Muscle layer of duodenum (tissue), 2 donors: ENCODE results near the gene GNG7.
"Not testable (repeated sequence)": the region's sequence is repeated elsewhere in the genome, so short reads cannot be mapped to it uniquely, and the experiment has no call there.

Source experiments
- H3K27ac ChIP-seq: one replicate; pipeline ENCODE4 v1.7.0; 2013; ENCODE audit warnings: mild to moderate bottlenecking, low read length
- H3K27me3 ChIP-seq: one replicate; pipeline ENCODE4 v1.7.0; 2013; ENCODE audit warnings: low read depth, mild to moderate bottlenecking, control low read depth, low read length
- H3K36me3 ChIP-seq, 2 donors: one replicate each; pipeline ENCODE4 v1.7.0; 2013; ENCODE audit warnings: low read length in 2 of 2, control low read depth in 1 of 2, mild to moderate bottlenecking in 1 of 2; ENCODE audit not compliant: insufficient read depth in 2 of 2, control insufficient read depth in 1 of 2
- H3K4me1 ChIP-seq, 2 donors: one replicate each; pipeline ENCODE4 v1.7.0; 2013; ENCODE audit warnings: low read length in 2 of 2, mild to moderate bottlenecking in 2 of 2, control low read depth in 1 of 2, moderate library complexity in 1 of 2; ENCODE audit not compliant: insufficient read depth in 2 of 2, control insufficient read depth in 1 of 2
- H3K4me3 ChIP-seq, 2 donors: one replicate each; pipeline ENCODE4 v1.7.0; 2013; ENCODE audit warnings: low read length in 2 of 2, low read depth in 1 of 2, mild to moderate bottlenecking in 1 of 2
- H3K9me3 ChIP-seq, 2 donors: one replicate each; pipeline ENCODE4 v1.7.0; 2013; ENCODE audit warnings: low read length in 2 of 2, control low read depth in 1 of 2, mild to moderate bottlenecking in 1 of 2; ENCODE audit not compliant: control insufficient read depth in 1 of 2
- donor health status: healthy.

Gene GNG7

DNA sequence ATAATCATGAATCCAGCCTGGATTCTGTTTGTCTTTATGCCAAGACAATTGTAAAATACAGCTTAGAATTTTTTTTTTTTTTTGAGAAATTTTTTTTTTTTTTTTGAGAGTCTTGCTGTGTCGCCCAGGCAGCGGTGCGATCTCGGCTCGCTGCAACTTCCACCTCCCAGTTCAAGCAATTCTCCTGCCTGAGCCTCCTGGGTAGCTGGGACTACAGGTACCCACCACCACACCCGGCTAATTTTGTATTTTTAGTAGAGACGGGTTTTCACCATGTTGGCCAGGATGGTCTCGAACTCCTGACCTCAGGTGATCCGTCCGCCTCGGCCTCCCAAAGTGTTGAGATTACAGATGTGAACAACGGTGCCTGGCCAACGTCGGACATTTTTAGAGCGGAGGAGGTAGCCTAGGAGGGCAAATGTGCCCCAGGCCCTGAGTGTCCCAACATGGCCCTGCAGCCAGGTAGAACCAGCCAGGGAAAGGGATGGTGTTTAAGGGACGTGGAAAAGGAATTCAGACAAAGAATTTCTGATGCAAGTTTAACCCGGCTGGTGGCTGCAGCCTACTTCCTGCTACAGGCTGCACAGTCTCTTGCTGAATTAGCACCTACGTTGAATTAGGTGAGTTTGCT is 89.8 kb downstream of the GNG7 start:
- Histone ChIP-seq H3K36me3 (no peaks in the 10 kb centered on the region), H3K27me3 (no peaks in the 10 kb centered on the region), H3K27ac (no peak overlapping the region), H3K9me3 (no peaks in the 10 kb centered on the region), H3K4me3 (no peak overlapping the region), H3K4me1 (no peaks in the 10 kb centered on the region)

DNA sequence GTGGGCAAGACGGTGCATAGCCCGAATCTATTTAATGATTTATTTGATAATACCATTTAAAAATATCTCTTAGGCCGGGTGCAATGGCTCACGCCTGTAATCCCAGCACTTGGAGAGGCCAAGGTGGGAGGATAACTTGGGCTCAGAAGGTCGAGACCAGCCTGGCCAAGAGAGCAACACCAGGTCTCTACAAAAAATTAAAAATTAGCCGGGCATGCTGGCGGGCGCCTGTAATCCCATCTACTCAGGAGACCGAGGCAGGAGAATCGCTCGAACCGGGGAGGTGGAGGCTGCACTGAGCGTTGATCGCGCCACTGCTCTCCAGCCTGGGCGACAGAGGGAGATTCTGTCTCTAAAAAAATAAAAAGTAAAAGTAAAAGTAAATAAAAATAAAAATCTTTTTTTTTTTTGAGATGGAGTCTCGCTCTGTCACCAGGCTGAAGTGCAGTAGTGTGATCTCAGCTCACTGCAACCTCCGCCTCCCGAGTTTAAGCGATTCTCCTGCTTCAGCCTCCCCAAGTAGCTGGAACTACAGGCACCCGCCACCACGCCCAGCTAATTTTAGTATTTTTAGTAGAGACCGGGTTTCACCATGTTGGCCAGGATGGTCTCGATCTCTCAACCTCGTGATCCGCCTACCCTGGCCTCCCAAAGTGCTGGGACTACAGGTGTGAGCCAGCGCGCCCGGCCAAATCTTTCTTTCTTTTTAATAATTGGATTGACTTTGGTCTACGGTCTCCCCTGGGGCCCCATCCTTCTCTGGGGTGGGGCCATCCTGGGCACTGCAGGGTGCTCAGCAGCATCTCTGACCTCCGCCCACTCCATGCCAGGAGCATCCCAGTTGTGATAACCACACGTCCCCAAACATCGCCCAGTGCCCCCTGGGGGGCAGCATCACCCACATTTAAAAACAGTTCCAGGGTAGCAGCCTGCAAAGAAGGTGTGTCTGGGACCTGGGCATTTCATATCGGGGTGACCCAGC is 90.7 kb downstream of the GNG7 start:
- no peak overlapping the region for H3K4me3 ChIP-seq
- H3K4me1 ChIP-seq: no peaks in the 10 kb centered on the region
- H3K27me3 ChIP-seq: no peaks in the 10 kb centered on the region
- H3K36me3 ChIP-seq: no peaks in the 10 kb centered on the region
- H3K9me3 ChIP-seq: no peaks in the 10 kb centered on the region
- no peak overlapping the region for H3K27ac ChIP-seq

DNA sequence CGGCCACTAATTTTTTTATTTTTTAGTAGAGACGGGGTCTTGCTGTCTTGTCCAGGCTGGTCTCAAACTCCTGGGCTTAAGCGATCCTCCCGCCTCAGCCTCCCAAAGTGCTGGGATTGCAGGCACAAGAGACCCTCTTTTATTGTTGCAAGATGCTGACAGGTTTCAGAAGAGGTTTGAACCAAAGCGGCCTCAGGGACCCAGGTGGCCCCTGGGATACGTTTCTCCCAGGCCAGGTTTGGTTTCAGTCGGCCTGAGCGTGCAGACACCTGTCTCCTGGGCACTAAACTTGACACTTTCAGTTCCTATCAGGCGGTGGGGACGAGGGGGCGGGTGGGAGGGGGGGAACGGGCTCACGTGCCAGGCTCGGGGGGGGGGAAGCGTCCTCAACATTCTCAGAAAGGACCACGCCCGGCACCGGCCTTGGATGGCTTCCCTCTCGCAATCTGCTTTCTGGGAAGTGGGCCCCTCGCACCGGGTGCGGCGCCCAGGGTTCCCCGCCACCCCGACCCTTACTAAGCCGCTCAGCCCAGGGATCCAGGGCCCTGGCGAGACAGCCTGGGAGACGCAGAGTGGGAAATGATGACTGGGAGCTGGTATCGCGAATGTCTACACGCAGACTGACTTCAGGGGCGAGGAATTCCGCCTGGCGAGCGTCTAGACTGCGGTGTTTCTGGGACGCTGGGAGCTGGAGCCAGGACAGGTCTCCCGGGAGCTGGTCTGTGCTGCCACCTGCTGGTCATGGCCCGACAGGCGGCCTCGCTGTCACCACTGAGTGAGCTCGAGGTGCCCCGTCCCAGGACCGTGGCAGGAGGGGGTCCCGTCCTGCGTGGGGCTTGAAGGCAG is 91.6 kb downstream of the GNG7 start:
- H3K4me1 ChIP-seq: no peaks in the 10 kb centered on the region
- no peaks in the 10 kb centered on the region for H3K27me3 ChIP-seq
- peak overlapping the region; percentile 28 to 46 for H3K4me3 ChIP-seq
- H3K27ac ChIP-seq: peak overlapping the region; percentile 45
- H3K36me3 ChIP-seq: no peaks in the 10 kb centered on the region
- H3K9me3 ChIP-seq: no peaks in the 10 kb centered on the region

GRCh38 chr19:2609389-2610116 is 92.9 kb downstream of the GNG7 start:
- Histone ChIP-seq H3K4me1 (no peaks in the 10 kb centered on the region), H3K9me3 (no peaks in the 10 kb centered on the region), H3K36me3 (no peaks in the 10 kb centered on the region), H3K27ac (no peak overlapping the region), H3K4me3 (no peak overlapping the region), H3K27me3 (no peaks in the 10 kb centered on the region)

DNA sequence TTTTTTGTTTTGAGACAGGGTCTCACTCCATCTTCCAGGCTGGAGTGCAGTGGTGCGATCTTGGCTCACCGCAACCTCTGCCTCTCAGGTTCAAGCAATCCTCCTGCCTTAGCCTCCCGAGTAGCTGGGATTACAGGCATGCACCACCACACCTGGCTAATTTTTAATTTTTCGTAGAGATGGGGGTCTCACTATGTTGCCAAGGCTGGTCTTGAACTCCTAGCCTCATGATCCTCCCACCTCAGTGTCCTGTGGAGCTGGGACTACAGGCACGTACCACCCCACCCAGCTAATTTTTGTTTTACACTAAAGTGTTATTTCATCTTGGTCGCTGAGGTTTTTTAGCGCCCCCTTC is 93.5 kb downstream of the GNG7 start:
- not testable (repeated sequence) for H3K9me3 ChIP-seq, H3K27me3 ChIP-seq, H3K4me3 ChIP-seq, H3K36me3 ChIP-seq, H3K27ac ChIP-seq, H3K4me1 ChIP-seq

- Histone ChIP-seq H3K4me1 (peaks cover 0 to under 1% of the 10 kb centered on the region in 2 donors), H3K4me3 (no peak overlapping the region), H3K27me3 (no peaks in the 10 kb centered on the region), H3K9me3 (no peaks in the 10 kb centered on the region), H3K27ac (no peak overlapping the region), H3K36me3 (no peaks in the 10 kb centered on the region)
Measured at GRCh38 chr19:2608602-2608922, 93.9 kb downstream of the GNG7 start.

DNA sequence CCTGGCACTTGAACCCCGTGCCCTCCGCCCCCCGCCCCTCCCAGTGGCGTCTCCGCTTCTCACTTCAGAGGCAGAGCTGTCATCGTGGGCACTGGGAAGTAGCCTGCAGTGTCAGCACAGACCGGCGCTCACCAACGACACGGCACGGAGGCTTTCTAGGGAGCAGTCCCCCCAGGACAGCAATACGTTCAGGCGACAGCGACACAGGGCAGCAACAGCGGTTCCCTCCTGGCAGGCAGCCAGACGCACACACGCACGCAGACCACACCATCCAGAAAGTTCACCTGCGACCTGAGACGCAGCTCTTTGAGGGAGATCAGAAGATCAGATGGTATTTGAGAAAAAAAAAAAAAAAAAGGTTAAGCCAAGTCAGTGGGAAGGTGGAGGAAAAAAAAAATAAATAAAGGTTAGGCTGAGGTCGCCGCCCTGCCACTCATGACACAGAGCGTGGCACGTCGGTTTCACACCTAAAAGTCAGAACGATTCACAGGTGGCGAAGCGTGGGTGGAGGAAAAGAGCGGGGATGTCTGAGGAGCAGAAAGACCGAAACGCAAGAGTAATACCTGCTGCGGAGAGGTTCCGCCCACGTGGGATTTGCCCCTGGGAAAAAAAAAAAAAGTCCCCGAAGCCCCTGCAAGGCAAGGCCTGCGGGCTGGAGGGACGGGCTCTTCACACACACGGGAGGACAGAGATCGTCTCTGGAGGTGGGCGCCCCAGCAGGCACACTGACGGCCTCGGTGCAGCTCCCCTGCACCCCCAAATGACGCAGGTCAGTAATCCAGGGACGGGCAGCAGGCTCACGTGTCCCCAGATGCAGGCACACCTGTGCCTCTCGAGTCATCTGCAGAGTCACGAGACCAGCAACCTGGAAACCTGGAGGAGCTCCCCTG is 94.5 kb downstream of the GNG7 start:
- Histone ChIP-seq H3K27ac (no peak overlapping the region), H3K27me3 (no peaks in the 10 kb centered on the region), H3K4me3 (no peak overlapping the region), H3K4me1 (peaks cover 0 to 4% of the 10 kb centered on the region in 2 donors), H3K36me3 (no peaks in the 10 kb centered on the region), H3K9me3 (no peaks in the 10 kb centered on the region)

DNA sequence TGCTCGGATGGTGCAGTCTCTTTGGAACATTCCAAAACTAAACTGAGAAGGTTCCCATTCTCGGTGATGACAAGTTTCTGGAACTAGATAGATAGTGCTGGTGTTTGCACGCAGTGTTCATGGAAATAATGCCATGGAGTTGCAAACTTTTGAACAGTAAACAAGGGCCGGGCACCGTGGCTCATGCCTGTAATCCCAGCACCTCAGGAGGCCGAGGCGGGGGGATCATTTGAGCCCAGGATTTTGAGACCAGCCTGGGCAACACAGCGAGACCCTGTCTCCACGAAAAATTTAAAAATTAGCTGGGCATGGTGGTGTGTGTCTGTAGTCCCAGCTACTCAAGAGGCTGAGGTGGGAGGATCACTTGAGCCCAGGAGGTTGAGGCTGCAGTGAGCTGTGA is 95.7 kb downstream of the GNG7 start:
- H3K4me1 ChIP-seq, H3K27ac ChIP-seq, H3K27me3 ChIP-seq: not testable (repeated sequence)

DNA sequence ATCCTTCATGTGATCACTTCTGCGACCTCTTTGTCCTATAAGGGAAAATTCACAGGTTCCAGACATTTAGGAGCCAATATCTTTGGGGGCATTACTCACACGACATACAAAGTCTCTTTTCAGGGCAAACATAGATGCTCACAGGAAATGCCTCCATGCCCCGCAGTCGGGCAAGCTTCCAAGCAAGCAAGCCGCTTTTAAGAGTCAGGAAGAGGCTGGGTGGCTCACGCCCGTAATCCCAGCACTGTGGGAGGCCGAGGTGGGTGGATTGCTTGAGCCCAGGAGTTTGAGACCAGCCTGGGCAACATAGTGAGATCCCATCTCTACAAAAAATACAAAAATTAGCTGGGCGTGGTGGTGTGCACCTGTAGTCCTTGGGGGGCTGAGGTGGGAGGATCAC is 96.6 kb downstream of the GNG7 start:
- H3K36me3 ChIP-seq, H3K27me3 ChIP-seq, H3K9me3 ChIP-seq, H3K27ac ChIP-seq, H3K4me1 ChIP-seq, H3K4me3 ChIP-seq: not testable (repeated sequence)

More for the DNA sequence above, 95.7 kb downstream of the GNG7 start:
- H3K36me3 ChIP-seq, H3K9me3 ChIP-seq, H3K4me3 ChIP-seq: not testable (repeated sequence)

DNA sequence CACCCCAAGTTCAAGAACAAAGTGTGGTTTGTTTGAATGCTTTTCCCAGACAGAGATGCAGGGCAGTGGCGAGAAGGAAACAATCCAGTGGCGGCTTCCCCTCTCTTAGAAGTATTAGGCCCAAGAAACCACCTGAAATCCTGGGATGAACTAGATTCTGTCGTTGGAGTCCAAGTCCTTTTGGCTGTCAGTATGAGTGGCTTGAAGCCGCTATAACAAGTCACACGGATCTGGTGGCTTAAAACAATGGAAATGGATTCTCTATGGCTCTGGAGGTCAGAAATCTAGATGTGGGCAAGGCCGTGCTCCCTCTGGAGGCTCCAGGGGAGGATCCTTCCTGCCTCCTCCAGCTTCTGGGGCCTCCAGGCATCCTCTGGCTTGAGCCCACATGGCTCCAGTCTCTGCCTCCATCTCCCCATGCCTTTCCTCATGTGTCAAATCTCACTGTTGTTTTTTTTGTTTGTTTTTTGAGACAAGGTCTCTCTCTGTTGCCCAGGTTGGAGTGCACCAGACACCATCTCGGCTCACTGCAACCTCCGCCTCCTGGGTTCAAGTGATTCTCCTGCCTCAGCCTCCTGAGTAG is 97.7 kb downstream of the GNG7 start:
- H3K36me3 ChIP-seq: no peaks in the 10 kb centered on the region
- no peak overlapping the region for H3K4me3 ChIP-seq
- H3K4me1 ChIP-seq: peaks cover 0 to 8% of the 10 kb centered on the region in 2 donors
- no peaks in the 10 kb centered on the region for H3K27me3 ChIP-seq
- no peaks in the 10 kb centered on the region for H3K9me3 ChIP-seq
- H3K27ac ChIP-seq: no peak overlapping the region
